Measurements from ENCODE around the gene CHERP.

Gene CHERP

DNA sequence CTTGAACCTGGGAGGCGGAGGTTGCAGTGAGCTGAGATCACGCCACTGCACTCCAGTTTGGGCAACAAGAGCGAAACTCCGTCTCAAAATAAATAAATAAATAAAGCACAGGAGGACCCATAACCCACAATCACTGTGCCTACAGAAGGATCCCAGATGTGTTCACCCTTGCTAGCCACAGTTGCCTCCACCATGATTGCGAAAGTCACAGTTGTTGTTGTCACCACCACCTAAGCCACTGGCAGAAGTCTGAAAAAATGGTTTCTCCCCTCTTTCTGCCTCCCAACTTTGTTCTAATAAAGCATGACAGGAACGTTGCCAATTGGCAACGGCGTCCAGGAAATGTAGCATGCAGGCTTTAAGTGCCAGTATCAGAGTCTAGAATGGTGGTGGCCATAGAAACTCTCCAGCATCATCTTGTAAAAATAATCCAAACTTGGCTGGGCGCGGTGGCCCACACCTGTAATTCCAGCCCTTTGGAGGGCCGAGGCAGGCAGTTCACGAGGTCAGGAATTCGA lies 68.3 kb downstream of the CHERP start:
- H3K27ac ChIP-seq, result peak overlapping the region; percentile 5; the same call in 1 of the 2 replicates
- TF ChIP-seq, protein P1, sequence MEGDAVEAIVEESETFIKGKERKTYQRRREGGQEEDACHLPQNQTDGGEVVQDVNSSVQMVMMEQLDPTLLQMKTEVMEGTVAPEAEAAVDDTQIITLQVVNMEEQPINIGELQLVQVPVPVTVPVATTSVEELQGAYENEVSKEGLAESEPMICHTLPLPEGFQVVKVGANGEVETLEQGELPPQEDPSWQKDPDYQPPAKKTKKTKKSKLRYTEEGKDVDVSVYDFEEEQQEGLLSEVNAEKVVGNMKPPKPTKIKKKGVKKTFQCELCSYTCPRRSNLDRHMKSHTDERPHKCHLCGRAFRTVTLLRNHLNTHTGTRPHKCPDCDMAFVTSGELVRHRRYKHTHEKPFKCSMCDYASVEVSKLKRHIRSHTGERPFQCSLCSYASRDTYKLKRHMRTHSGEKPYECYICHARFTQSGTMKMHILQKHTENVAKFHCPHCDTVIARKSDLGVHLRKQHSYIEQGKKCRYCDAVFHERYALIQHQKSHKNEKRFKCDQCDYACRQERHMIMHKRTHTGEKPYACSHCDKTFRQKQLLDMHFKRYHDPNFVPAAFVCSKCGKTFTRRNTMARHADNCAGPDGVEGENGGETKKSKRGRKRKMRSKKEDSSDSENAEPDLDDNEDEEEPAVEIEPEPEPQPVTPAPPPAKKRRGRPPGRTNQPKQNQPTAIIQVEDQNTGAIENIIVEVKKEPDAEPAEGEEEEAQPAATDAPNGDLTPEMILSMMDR (conservative IDR thresholded peaks at IDR 0.05), result no peak
- TF ChIP-seq ZFX (IDR thresholded peaks at IDR 0.05), result no peak

- peak overlapping the region; percentile 96; the same call in 1 of the 2 replicates for H3K27ac ChIP-seq
- TF ChIP-seq, protein P1 (conservative IDR thresholded peaks at IDR 0.05), result no peak
- no peak for TF ChIP-seq ZFX (IDR thresholded peaks at IDR 0.05)
Observed at GRCh38 chr19:16472992-16473391, 69.2 kb downstream of the CHERP start.

GRCh38 chr19:16472559-16472899 lies 69.7 kb downstream of the CHERP start:
- peak overlapping the region; percentile 96 for H3K27ac ChIP-seq

DNA sequence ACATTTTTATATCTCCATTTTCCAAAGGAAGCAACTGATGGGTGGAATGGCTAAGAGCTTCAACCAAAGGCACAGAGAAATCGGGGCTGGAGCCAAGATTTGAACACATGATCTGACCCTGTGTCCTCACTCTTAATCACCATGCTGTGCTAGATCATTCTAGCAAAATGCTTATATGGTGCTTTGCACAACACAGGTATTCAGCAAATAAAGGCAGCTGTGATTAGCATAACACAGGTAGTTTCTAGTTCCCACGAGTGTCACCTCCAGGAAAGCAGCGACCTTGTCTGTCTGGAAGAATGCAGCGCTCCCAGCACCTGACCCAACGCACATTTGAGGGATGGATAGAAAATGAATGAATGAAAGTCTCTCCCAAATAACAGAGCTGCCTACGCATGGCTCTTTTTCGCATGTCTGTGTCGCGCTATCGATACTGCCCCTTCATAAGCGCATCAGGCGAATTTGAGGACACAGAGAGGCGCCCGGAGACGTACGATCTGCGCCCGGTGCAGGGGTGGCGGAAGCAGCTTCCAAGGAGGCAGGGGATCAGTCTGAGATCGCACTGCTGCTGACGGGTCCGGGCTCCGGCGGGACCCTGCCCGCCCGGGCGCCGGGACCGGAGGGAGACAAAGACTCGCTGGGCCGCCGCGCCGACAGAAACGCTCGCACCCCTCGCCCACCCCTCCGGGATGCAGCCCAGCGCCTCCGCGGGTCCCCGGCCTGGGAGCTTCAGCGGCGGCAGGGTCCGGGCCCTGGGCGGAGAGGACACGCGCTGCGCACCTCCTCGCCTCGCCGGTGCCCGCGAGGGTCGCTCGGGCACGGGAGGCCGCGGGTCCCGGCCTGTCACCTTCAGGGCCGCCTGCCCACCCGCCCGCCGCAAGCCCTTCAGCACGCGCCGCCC lies 71.1 kb downstream of the CHERP start:
- peak overlapping the region; percentile 96 for H3K27ac ChIP-seq
- TF ChIP-seq, protein P1 (conservative IDR thresholded peaks at IDR 0.05), result no peak
- peak; percentile 87; the same call in 1 of the 2 replicates for TF ChIP-seq ZFX (IDR thresholded peaks at IDR 0.05)

DNA sequence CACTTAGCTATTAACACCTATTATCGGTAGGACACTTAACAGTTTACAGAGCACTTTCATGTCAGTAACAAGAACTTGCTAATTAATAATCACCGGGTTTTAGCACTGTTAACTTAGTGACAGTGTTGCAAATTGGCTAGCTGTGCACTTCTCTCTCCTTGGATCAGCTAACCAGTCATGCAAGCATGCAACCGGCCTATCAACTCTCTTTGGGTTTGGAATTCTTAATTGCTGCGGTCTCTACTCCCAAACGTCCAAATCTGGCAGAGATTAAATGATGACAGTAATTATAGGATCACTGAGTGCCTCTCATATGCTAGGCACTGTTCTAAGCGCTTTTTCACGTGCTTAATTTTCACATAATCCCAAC lies 71.7 kb downstream of the CHERP start:
- TF ChIP-seq ZFX (IDR thresholded peaks at IDR 0.05), result no peak
- TF ChIP-seq, protein P1 (conservative IDR thresholded peaks at IDR 0.05), result no peak
- peak overlapping the region; percentile 96 for H3K27ac ChIP-seq
